Mucosa of gallbladder (tissue), 1 donor: ENCODE data around the gene BEAN1. TPM values are rescaled to one million over a fixed set of nuclear protein-coding genes. Genes with fewer than 3 reads are reported as not detected.

ENCODE experiments used
- DNase-seq: peaks from one replicate; pipeline ENCODE4 v3.0.0-alpha.2; 2020; ENCODE audit warnings: low spot score
- total RNA-seq: library from RNA; stranded (reverse); gene quantifications from one replicate; pipeline ENCODE4 v1.2.1, GENCODE V29; 2021
- donor health status: DM: no; HTN: no; CAD: no.

The BEAN1 gene
- total RNA-seq, 1 donor from 2014 or later = 0.35 TPM

- no peak for DNase-seq
Observed at GRCh38 chr16:66470556-66470955, 43.5 kb downstream of the BEAN1 start.

DNA sequence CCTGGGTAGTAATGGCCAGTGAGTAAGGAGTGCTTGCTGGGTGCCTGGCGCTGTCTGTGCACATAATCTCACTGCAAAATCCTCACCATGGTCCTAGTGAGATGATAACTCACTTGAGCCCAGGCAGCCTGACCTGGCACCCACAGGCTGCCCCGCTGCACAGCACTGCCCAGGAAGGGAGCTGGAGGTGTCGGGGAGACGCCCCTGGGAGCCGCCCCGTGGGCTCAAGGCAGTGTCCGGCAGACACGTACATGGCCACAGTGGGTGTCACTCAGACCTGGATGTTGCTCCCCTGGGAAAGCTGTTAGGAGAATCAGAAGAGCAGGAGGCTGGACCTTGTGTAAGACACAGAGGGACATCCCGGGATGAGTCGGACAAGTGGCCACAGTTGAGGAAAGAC is 44.2 kb downstream of the BEAN1 start:
- DNase-seq = no peak

DNA sequence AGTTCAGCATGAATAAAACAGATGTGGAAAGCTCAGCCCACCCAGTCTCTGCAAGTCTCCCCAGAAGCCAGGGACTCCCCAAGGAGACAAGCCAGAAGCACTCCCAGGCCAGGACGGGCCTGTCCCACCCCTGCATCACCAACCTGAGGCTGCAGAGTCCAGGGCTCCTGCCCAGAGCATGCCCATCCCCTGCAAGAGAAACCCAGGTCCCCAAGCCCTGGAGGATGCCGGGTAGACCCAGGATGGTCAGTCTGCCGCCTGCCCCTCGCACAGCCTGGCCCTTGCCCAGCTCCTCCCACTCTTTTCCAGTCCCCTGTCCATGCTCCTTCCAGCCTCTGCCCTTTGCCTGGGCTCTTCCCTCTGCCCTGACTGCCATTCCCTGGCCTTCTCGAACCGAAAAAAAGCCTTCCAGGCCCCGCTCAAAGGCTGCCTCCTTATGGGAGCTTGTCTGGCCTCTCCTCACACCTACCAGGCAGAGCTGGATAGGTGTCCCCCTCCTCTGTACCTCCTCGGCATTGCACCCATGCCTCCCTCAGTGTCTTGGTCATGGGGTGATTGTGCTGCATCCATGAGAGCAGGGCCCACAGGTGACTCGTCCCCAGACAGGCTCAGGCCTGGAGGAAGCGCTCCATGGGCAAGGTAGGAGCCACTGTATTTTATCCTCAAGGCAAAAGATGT is 44.8 kb downstream of the BEAN1 start:
- no peak for DNase-seq

GRCh38 chr16:66473051-66473571 is 46.0 kb downstream of the BEAN1 start:
- no peak for DNase-seq

GRCh38 chr16:66473654-66474519 is 46.8 kb downstream of the BEAN1 start:
- no peak for DNase-seq

GRCh38 chr16:66474750-66475199 is 47.7 kb downstream of the BEAN1 start:
- no peak for DNase-seq

GRCh38 chr16:66475232-66475631 is 48.1 kb downstream of the BEAN1 start:
- no peak for DNase-seq

GRCh38 chr16:66476328-66477027 is 49.4 kb downstream of the BEAN1 start:
- DNase-seq = no peak

DNA sequence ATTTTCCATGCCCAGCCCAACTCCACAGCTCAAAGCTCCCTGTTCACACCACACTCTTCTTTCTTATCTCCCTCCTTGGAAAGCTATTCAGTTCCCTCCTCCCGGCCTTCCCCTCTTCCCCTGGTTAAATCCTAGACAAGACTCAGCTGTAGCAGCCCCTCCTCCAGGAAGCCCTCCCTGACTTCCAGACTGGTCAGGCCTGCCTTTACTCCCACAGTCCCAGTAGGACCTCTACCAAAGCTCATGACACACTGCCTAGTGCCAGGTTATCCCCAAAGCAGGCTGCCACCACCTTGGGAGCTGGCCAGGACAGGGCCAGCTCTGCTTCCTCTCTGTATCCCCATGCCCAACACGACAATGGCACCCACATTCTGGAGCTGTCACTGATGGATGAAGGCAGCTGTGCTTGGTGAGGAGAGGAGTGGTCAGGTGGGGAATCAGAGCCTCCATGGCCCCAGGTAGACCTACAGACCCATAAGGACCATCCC is 50.0 kb downstream of the BEAN1 start:
- DNase-seq = no peak

GRCh38 chr16:66478733-66479511 is 51.8 kb downstream of the BEAN1 start:
- peak; percentile 77 for DNase-seq

- no peak for DNase-seq
Observed at GRCh38 chr16:66479661-66480264, 52.7 kb downstream of the BEAN1 start.

DNA sequence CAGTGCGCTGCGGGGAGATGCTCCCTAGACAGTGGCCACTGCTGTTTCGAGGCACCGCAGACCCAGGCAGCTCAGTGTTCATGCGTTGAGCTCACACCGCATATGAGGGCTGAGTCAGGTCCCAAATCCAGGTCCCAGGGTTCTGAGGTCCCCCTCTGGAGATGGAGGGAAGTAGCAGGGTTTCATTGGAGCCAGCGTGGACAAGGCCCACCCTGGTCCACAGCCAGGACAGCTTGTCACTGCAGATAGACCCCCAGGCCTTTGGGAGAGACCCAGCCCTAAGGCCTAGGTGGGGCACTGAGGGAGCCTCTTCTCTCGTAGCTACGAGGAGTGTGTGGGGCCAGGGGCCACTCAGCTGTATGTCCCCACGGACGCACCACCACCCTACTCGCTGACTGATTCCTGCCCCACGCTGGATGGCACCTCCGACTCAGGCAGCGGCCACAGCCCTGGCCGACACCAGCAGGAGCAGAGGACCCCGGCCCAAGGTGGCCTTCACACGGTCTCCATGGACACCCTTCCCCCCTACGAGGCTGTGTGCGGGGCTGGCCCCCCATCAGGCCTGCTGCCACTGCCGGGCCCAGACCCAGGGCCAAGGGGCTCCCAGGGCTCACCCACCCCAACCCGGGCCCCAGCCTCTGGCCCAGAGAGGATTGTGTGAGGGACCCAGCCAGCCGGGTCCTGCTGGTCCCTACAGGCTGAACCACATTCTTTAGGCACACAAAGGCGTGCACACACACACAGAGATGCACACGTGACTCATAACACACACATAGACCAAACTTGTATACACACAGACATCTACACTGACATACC is 53.4 kb downstream of the BEAN1 start:
- no peak for DNase-seq

GRCh38 chr16:66481081-66481942 is 54.2 kb downstream of the BEAN1 start:
- DNase-seq = no peak

GRCh38 chr16:66481943-66482390 is 54.9 kb downstream of the BEAN1 start:
- no peak for DNase-seq

DNA sequence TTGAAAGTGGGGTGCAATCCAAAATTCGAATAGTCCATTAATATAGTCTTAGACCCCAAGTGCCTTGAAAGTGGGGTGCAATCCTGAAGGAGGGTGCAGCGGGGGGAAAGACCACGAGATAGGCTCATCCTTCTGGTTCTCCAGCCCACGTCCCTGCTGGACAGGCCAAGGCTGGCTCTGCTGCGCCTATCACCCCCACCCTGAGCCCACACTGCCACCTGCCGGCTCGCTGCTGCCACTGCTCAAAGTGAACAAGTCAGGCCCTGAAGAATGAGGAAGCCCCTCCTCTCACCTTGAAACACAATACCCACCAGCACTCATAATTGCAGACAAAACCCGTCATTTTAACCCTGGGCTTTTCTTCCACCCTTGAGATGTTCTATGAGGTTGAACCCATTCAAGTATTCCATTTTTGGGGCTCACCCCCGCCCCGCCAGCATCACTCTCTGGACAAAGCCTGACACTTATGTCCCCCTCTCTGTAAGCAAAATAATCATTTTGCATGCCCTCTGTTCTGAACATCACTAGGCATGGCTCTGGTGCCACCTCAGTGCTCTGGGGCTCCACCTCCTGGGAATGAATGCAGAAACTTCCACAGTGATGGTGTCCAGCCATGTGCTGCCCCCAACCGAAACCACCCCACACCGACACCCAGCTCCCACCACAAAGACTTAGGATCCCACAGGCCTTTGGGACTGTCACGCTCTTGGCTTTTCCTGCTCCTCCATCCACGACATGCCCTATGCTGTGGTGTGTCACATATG is 56.8 kb downstream of the BEAN1 start:
- peak; percentile 68 for DNase-seq

DNA sequence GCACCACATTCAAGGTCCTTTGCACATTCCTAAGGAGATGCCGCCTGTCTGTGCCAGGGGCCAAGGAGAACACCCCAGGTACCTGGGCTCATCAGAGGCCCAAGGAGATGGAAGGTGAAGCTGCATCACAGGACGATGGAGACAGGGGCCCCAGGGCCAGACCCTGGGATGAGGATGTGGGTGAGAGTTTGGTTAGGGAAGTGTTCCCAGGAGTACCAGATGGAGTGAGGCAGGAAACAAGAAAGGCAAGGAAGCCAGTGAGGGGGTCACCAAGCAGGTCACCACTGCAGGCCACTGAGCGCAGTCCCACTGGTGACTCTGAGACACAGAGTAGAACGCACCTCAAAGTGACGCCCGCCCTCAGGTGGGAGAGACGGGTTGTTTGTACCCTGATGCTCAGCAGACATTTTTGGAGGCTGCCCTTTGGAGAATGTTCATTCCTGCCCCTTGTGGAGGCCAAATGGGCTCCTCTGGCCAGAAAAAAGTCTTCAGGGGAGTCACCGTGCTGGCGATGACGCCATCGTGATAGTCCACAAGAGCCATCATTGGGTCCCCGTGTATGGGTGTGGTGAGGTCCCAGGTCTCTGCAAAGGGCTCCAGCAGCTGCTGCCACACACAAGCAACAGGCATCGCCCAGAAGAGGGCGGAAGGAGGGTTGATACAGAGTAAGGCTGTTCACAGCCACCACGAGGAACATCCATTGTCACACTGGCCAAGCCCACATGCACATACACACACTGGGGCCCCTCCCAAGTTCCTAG is 57.5 kb downstream of the BEAN1 start:
- no peak for DNase-seq

- no peak for DNase-seq
Observed at GRCh38 chr16:66485376-66485775, 58.3 kb downstream of the BEAN1 start.
